PFSK-1 (cell line): ENCODE results near the gene TATDN2.

Source experiments
- FOXP2 ChIP-seq: optimal IDR thresholded peaks from 2 replicates; pipeline ENCODE3; 2011; ENCODE audit warnings: borderline replicate concordance, control low read depth, inconsistent platforms; ENCODE audit not compliant: insufficient read depth; ENCODE audit errors: extremely low read length, extremely low read depth
- POLR2AphosphoS5 ChIP-seq: IDR thresholded peaks from 2 replicates; pipeline ENCODE4 v1.6.1; 2012; ENCODE audit warnings: low read depth, mild to moderate bottlenecking, control low read depth, low read length, moderate library complexity
- REST ChIP-seq, 2 experiments: IDR thresholded peaks; 2 replicates each; pipeline versions ENCODE4 v1.6.1 to v1.8.0; 2011 to 2012; ENCODE audit warnings: low read depth in 2 of 2, low read length in 2 of 2, control low read depth in 1 of 2, inconsistent platforms in 1 of 2, mild to moderate bottlenecking in 1 of 2, moderate library complexity in 1 of 2; ENCODE audit not compliant: insufficient read depth in 1 of 2
- SIN3A ChIP-seq: IDR thresholded peaks from 2 replicates; pipeline ENCODE4 v1.6.1; 2012; ENCODE audit warnings: mild to moderate bottlenecking, low read length, moderate library complexity, borderline replicate concordance; ENCODE audit not compliant: insufficient read depth
- TAF1 ChIP-seq: IDR thresholded peaks from 2 replicates; pipeline ENCODE4 v1.6.1; 2012; ENCODE audit warnings: low read length, control low read depth, borderline replicate concordance; ENCODE audit not compliant: insufficient read depth

The TATDN2 gene

GRCh38 chr3:10242182-10243065 is 5.8 kb upstream of the TATDN2 start:
- TF ChIP-seq POLR2AphosphoS5 (no peak), TAF1 (no peak), SIN3A (no peak), FOXP2 (no peak), REST (IDR thresholded peaks at IDR 0.05; ENCODE audit: insufficient read depth in 1 of 2, low read depth in 2 of 2, low read length in 2 of 2) (no peak)

DNA sequence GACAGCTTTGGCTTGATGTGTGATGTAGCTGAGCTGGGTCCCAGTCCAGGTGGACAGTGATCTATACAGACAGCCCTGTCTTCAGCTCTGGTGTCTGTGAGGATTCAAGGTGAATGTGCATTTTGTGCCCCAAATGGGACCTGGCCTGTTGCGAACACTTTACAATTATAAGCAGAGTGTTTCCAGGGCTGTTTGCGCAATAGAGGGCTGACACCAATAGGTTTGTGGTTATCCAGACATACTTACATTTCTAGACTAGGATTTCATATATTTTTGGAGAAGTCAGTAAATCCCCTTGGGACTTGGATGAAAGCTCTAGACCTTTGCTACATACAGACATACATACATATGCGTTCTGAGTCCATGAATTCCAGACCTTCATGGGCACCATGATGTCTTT is 4.2 kb upstream of the TATDN2 start:
- TF ChIP-seq FOXP2 (no peak), TAF1 (no peak), POLR2AphosphoS5 (no peak), REST (IDR thresholded peaks at IDR 0.05; ENCODE audit: insufficient read depth in 1 of 2, low read depth in 2 of 2, low read length in 2 of 2) (no peak), SIN3A (no peak)

- no peak for TF ChIP-seq REST (IDR thresholded peaks at IDR 0.05; ENCODE audit: insufficient read depth in 1 of 2, low read depth in 2 of 2, low read length in 2 of 2)
These were observed 3.1 kb upstream of the TATDN2 start for GRCh38 chr3:10245081-10245712.

DNA sequence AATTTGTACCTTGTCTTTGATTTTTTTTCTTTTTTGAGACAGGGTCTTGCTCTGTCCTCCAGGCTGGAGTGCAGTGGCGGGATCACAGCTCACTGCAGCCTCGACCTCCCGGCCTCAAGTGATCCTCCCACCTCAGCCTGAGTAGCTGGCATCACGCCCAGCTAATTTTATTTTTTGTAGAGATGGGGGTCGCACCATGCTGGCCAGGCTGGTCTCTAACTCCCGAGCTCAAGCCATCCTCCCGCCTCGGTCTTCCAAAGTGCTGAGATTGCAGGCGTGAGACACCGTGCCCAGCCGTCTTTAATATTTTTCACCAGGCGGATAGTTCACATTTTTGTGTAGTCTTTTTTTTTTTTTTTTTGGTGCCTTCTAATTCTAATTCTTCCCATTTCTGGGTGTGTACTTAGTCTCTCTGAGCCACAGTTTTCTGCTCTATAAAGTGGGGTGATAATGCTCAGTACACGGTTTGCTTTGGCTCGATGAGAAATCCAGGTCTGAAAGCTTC is 528 bp upstream of the TATDN2 start:
- TF ChIP-seq FOXP2 (no peak), TAF1 (no peak), REST (IDR thresholded peaks at IDR 0.05; ENCODE audit: insufficient read depth in 1 of 2, low read depth in 2 of 2, low read length in 2 of 2) (no peak), POLR2AphosphoS5 (no peak), SIN3A (no peak)
